ENCODE measurements around the gene PPP1R8.
"Not testable (repeated sequence)": the region's sequence is repeated elsewhere in the genome, so short reads cannot be mapped to it uniquely, and the experiment has no call there.

PPP1R8 gene

GRCh38 chr1:27833470-27833869 is 2.9 kb downstream of the PPP1R8 start:
- no peaks in the 10 kb centered on the region for H3K9me3 ChIP-seq (ENCODE audit: control insufficient read depth, insufficient read depth, low read depth, low read length)
- H3K36me3 ChIP-seq (ENCODE audit: control insufficient read depth, insufficient read depth, low read length), result peaks cover 41% of the 10 kb centered on the region
- no peak overlapping the region for H3K4me3 ChIP-seq (ENCODE audit: low read depth, low read length)
- H3K4me1 ChIP-seq (ENCODE audit: control insufficient read depth, insufficient read depth, low read length), result peaks cover 12% of the 10 kb centered on the region
- H3K27ac ChIP-seq (ENCODE audit: low read depth, low read length), result no peak overlapping the region
- H3K27me3 ChIP-seq (ENCODE audit: control insufficient read depth, insufficient read depth, low read length), result no peaks in the 10 kb centered on the region
- no peak overlapping the region for H3K9ac ChIP-seq (ENCODE audit: low read length)

- Histone ChIP-seq H3K27me3 (ENCODE audit: control insufficient read depth, insufficient read depth, low read length) (no peaks in the 10 kb centered on the region), H3K36me3 (ENCODE audit: control insufficient read depth, insufficient read depth, low read length) (peaks cover 56% of the 10 kb centered on the region), H3K4me1 (ENCODE audit: control insufficient read depth, insufficient read depth, low read length) (peaks cover 12% of the 10 kb centered on the region), H3K4me3 (ENCODE audit: low read depth, low read length) (no peak overlapping the region), H3K27ac (ENCODE audit: low read depth, low read length) (no peak overlapping the region), H3K9ac (ENCODE audit: low read length) (no peak overlapping the region), H3K9me3 (ENCODE audit: control insufficient read depth, insufficient read depth, low read depth, low read length) (no peaks in the 10 kb centered on the region)
Observed at GRCh38 chr1:27835046-27835445, 4.5 kb downstream of the PPP1R8 start.

- Histone ChIP-seq H3K4me3 (ENCODE audit: low read depth, low read length) (no peak overlapping the region), H3K9me3 (ENCODE audit: control insufficient read depth, insufficient read depth, low read depth, low read length) (no peaks in the 10 kb centered on the region), H3K9ac (ENCODE audit: low read length) (no peak overlapping the region), H3K36me3 (ENCODE audit: control insufficient read depth, insufficient read depth, low read length) (peaks cover 61% of the 10 kb centered on the region), H3K27me3 (ENCODE audit: control insufficient read depth, insufficient read depth, low read length) (no peaks in the 10 kb centered on the region), H3K4me1 (ENCODE audit: control insufficient read depth, insufficient read depth, low read length) (peaks cover 12% of the 10 kb centered on the region), H3K27ac (ENCODE audit: low read depth, low read length) (no peak overlapping the region)
Observed at GRCh38 chr1:27835501-27835900, 4.9 kb downstream of the PPP1R8 start.

- Histone ChIP-seq H3K36me3 (ENCODE audit: control insufficient read depth, insufficient read depth, low read length) (peaks cover 63% of the 10 kb centered on the region), H3K27me3 (ENCODE audit: control insufficient read depth, insufficient read depth, low read length) (no peaks in the 10 kb centered on the region), H3K9ac (ENCODE audit: low read length) (no peak overlapping the region), H3K9me3 (ENCODE audit: control insufficient read depth, insufficient read depth, low read depth, low read length) (peaks cover 7% of the 10 kb centered on the region), H3K4me3 (ENCODE audit: low read depth, low read length) (no peak overlapping the region), H3K27ac (ENCODE audit: low read depth, low read length) (no peak overlapping the region), H3K4me1 (ENCODE audit: control insufficient read depth, insufficient read depth, low read length) (no peaks in the 10 kb centered on the region)
Observed at GRCh38 chr1:27849951-27850350, 19.4 kb downstream of the PPP1R8 start.

GRCh38 chr1:27855085-27855484 is 24.5 kb downstream of the PPP1R8 start:
- Histone ChIP-seq H3K27ac (ENCODE audit: low read depth, low read length) (no peak overlapping the region), H3K9me3 (ENCODE audit: control insufficient read depth, insufficient read depth, low read depth, low read length) (peaks cover 7% of the 10 kb centered on the region), H3K4me3 (ENCODE audit: low read depth, low read length) (no peak overlapping the region), H3K27me3 (ENCODE audit: control insufficient read depth, insufficient read depth, low read length) (no peaks in the 10 kb centered on the region), H3K36me3 (ENCODE audit: control insufficient read depth, insufficient read depth, low read length) (peaks cover 19% of the 10 kb centered on the region), H3K9ac (ENCODE audit: low read length) (no peak overlapping the region), H3K4me1 (ENCODE audit: control insufficient read depth, insufficient read depth, low read length) (peaks cover 13% of the 10 kb centered on the region)

- Histone ChIP-seq H3K27ac (ENCODE audit: low read depth, low read length) (no peak overlapping the region), H3K4me3 (ENCODE audit: low read depth, low read length) (no peak overlapping the region), H3K27me3 (ENCODE audit: control insufficient read depth, insufficient read depth, low read length) (no peaks in the 10 kb centered on the region)
Observed at GRCh38 chr1:27856561-27857343, 26.2 kb downstream of the PPP1R8 start.

GRCh38 chr1:27857552-27857951 is 27.0 kb downstream of the PPP1R8 start:
- H3K9ac ChIP-seq (ENCODE audit: low read length); H3K36me3 ChIP-seq (ENCODE audit: control insufficient read depth, insufficient read depth, low read length); H3K27me3 ChIP-seq (ENCODE audit: control insufficient read depth, insufficient read depth, low read length); H3K9me3 ChIP-seq (ENCODE audit: control insufficient read depth, insufficient read depth, low read depth, low read length); H3K4me3 ChIP-seq (ENCODE audit: low read depth, low read length); H3K27ac ChIP-seq (ENCODE audit: low read depth, low read length): not testable (repeated sequence)
- H3K4me1 ChIP-seq (ENCODE audit: control insufficient read depth, insufficient read depth, low read length), result peaks cover 14% of the 10 kb centered on the region

More at GRCh38 chr1:27856561-27857343, 26.2 kb downstream of the PPP1R8 start:
- Histone ChIP-seq H3K36me3 (ENCODE audit: control insufficient read depth, insufficient read depth, low read length) (peaks cover 2% of the 10 kb centered on the region), H3K9me3 (ENCODE audit: control insufficient read depth, insufficient read depth, low read depth, low read length) (peaks cover 1% of the 10 kb centered on the region; the same call in 1 of the 2 replicates), H3K9ac (ENCODE audit: low read length) (no peak overlapping the region), H3K4me1 (ENCODE audit: control insufficient read depth, insufficient read depth, low read length) (peaks cover 13% of the 10 kb centered on the region)

- no peak overlapping the region for H3K27ac ChIP-seq (ENCODE audit: low read depth, low read length)
- no peaks in the 10 kb centered on the region for H3K27me3 ChIP-seq (ENCODE audit: control insufficient read depth, insufficient read depth, low read length)
- no peaks in the 10 kb centered on the region for H3K36me3 ChIP-seq (ENCODE audit: control insufficient read depth, insufficient read depth, low read length)
- peaks cover 22% of the 10 kb centered on the region for H3K4me1 ChIP-seq (ENCODE audit: control insufficient read depth, insufficient read depth, low read length)
- no peaks in the 10 kb centered on the region for H3K9me3 ChIP-seq (ENCODE audit: control insufficient read depth, insufficient read depth, low read depth, low read length)
- H3K4me3 ChIP-seq (ENCODE audit: low read depth, low read length), result 0 out of 2 replicates have a peak overlapping the region, but pooled peaks have one; percentile 9
- no peak overlapping the region for H3K9ac ChIP-seq (ENCODE audit: low read length)
Observed at GRCh38 chr1:27858072-27858948, 27.7 kb downstream of the PPP1R8 start.

- no peak overlapping the region for H3K27ac ChIP-seq (ENCODE audit: low read depth, low read length)
- H3K4me1 ChIP-seq (ENCODE audit: control insufficient read depth, insufficient read depth, low read length), result peaks cover 23% of the 10 kb centered on the region
- H3K9ac ChIP-seq (ENCODE audit: low read length), result no peak overlapping the region
- no peaks in the 10 kb centered on the region for H3K27me3 ChIP-seq (ENCODE audit: control insufficient read depth, insufficient read depth, low read length)
- no peak overlapping the region for H3K4me3 ChIP-seq (ENCODE audit: low read depth, low read length)
- H3K36me3 ChIP-seq (ENCODE audit: control insufficient read depth, insufficient read depth, low read length), result no peaks in the 10 kb centered on the region
- no peaks in the 10 kb centered on the region for H3K9me3 ChIP-seq (ENCODE audit: control insufficient read depth, insufficient read depth, low read depth, low read length)
Observed at GRCh38 chr1:27858949-27859576, 28.5 kb downstream of the PPP1R8 start.

GRCh38 chr1:27861436-27861835 is 30.9 kb downstream of the PPP1R8 start:
- H3K4me1 ChIP-seq (ENCODE audit: control insufficient read depth, insufficient read depth, low read length), result peaks cover 23% of the 10 kb centered on the region
- no peaks in the 10 kb centered on the region for H3K27me3 ChIP-seq (ENCODE audit: control insufficient read depth, insufficient read depth, low read length)
- no peaks in the 10 kb centered on the region for H3K9me3 ChIP-seq (ENCODE audit: control insufficient read depth, insufficient read depth, low read depth, low read length)
- no peak overlapping the region for H3K4me3 ChIP-seq (ENCODE audit: low read depth, low read length)
- H3K36me3 ChIP-seq (ENCODE audit: control insufficient read depth, insufficient read depth, low read length), result no peaks in the 10 kb centered on the region
- H3K27ac ChIP-seq (ENCODE audit: low read depth, low read length), result no peak overlapping the region
- H3K9ac ChIP-seq (ENCODE audit: low read length), result no peak overlapping the region

- no peak overlapping the region for H3K4me3 ChIP-seq (ENCODE audit: low read depth, low read length)
- H3K36me3 ChIP-seq (ENCODE audit: control insufficient read depth, insufficient read depth, low read length), result no peaks in the 10 kb centered on the region
- no peaks in the 10 kb centered on the region for H3K27me3 ChIP-seq (ENCODE audit: control insufficient read depth, insufficient read depth, low read length)
- H3K9ac ChIP-seq (ENCODE audit: low read length), result no peak overlapping the region
- H3K27ac ChIP-seq (ENCODE audit: low read depth, low read length), result no peak overlapping the region
- no peaks in the 10 kb centered on the region for H3K9me3 ChIP-seq (ENCODE audit: control insufficient read depth, insufficient read depth, low read depth, low read length)
- peaks cover 23% of the 10 kb centered on the region for H3K4me1 ChIP-seq (ENCODE audit: control insufficient read depth, insufficient read depth, low read length)
Observed at GRCh38 chr1:27862004-27862403, 31.4 kb downstream of the PPP1R8 start.
